Stimulated activated CD4-positive, alpha-beta T cell treated with anti-CD3 and anti-CD28 coated beads, TNF-alpha, amount 100 ng/mL, for 24 hours (primary cell): ENCODE results near the gene GNS.
"Not testable (repeated sequence)": the region's sequence is repeated elsewhere in the genome, so short reads cannot be mapped to it uniquely, and the experiment has no call there.

Source experiments
- DNase-seq, 3 experiments: peaks; one replicate each; pipeline ENCODE4 v3.0.0-alpha.2; 2020; ENCODE audit warnings: low read depth in 3 of 3

Gene GNS

DNA sequence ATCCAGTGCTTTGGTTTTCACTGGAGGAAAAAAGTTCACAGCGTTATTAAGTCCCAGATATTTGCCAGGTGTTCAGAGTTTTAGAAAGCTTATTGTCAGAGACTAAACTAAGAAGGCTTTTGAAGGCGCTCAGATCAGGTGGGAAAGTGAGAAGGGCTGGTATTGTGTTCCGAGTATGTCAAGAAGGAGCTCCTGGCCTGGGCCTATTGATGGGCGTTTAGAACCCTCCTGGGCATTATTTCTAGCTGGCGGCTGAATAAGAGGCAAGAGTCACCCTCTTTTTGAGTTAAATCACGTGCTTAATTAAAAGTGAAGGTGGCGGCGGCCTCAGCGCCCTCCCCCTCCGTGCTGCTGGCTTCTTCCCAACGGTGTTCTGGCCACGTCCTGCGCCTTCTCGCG, 20.9 kb upstream of the GNS start:
- DNase-seq = no peak

DNA sequence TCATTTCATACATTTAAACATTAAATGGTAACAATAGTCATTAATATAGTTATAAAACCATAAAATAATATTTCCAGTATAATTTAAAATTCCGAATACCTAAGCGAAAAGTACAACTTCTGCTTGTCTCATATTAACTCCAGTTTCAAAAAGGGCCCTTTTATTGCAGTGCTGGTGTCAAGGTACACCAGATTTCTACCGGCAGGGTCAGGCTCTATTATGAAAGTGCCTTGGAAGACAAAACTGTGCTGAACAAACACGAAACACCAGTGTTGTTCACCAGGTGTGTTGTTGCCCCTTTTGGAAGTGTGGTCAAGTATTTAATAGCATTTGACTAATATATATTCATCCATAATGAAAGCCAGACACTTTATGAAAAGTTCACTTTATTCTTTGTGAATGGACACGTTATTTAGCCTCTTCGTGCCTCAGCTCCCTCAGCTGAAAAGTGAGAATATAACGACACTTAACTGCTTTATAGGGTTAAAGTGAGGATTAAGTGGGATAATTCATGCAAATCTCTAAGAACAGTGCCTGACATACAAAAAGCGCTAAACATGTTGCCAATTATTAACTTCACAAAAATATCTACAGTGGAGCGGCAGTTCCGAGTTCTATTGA, 20.3 kb upstream of the GNS start:
- no peak for DNase-seq

DNA sequence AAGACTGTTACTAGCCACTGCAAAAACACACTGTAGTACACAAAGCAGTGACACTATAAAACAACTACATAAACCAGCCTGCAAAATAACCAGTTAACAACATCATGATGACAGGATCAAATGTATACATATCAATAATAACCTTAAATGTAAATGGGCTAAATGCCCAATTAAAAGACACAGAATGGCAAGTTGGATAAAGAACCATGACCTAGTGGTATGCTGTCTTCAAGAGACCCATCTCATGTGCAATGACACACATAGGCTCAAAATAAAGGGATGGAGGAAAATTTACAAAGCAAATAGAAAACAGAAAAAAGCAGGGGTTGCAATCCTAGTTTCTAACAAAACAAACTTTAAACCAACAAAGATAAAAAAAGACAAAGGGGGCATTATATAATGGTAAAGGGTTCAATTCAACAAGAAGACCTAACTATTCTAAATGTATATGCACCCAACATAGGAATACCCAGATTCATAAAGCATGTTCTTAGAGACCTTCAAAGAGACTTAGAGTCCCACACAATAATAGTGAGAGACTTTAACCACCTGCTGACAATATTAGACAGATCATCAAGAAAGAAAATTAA, 16.0 kb upstream of the GNS start:
- not testable (repeated sequence) for DNase-seq

DNA sequence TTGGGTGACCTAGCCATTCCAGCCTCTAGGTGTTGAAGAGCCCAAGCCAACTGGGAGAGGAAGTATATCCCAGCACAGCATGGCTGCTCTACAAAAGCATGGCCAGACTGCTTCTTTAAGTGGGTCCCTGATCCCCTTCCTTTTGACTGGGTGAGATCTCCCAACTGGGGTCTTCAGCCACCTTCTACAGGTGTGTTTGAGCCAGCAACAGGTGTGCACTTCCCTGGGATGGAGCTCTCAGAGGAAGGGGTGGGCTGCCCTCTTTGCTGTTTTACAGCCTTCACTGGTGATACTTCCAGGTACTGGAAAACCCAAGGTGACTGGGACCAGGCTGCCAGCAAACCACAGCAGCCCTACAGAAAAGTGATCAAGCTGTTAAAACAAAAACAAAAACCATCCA, 14.2 kb upstream of the GNS start:
- DNase-seq = no peak

DNA sequence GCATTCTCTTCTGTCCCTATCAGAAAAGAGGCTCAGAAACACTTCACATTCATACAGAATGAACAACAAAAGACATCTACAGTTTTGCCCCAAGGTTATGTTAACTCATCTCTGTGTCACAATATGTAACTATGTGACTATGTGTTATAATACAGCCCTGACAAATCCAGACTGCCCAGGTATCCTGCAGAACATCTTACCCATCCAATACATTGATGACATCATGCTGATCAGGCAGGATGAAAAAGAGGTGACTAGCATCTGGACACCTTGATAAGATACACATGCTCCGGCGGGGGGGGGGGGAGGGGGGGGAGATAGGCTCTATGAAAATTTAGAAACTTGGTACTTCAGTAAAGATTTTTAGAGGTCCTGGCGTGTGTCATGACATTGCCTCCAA, 8.3 kb upstream of the GNS start:
- no peak for DNase-seq

DNA sequence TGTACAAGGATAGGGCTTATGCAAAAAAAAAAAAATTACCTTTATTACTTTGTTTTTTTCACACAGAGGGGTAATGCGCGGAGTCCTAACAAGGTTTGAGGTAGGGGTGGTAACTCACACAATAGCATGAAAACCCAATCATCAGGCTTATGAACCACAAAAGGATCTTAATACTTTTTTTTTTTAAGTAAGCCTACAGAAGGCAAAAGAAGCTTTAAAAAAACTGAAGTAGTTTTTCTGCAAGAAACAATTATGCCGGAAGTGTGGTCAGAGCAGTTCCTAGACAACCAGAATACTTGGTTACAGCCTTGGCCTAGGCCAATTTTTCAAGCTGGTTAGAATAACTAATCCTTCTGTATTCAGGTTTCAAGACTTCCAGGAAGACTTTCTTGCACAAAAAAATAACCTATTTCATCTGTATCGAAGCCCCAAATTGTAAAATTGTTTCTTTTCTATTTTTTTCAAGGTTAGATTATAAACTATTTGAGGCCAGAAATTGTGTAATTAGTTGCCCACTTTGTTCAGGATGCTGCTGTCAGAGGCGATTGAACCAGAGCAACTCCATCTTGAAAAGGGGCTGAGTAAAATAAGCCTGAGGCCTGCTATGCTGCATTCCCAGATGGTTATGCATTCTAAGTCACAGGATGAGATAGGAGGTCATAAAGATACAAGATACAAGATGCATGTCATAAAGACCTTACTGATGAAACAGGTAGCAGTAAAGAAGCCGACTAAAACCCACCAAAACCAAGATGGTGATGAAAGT, 1.8 kb upstream of the GNS start:
- no peak for DNase-seq

DNA sequence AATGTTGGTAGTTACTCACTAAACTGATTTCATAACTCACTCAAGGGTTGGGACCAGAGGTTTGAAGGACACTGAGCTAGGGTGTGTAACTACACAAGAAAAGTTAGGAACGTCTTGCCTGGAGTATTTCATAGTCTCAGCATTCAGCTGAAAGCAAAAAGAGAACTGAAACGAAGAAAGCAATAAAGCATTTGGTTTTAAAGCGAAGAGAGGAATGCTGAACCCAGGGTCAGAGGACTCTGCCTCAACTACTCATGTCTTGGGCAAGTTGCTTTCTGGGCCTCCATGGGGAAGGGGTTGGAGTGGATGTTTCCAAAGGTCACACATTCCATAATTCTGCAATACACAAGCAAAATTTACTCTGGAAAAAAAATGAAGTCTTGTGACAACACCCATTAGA, 1.4 kb downstream of the GNS start:
- DNase-seq = no peak

DNA sequence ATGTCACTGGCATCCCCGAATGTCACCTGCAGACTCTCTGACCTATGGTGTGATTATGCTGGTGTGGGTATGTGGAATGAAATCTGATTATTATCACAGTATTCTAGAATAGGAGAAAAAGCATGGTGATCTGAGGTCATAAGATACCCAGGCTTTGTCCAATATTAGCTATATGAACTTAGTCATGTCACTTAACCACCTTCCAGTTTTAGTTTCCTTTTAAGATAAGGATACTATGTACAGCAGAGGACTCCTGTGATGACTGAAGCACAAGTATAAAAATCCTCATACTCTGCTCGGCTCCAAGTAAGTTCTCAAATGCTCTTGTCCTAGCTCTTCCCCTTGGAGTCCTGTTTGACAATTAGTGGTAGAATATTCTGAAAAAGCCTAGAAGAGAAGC, 2.8 kb downstream of the GNS start:
- no peak for DNase-seq

DNA sequence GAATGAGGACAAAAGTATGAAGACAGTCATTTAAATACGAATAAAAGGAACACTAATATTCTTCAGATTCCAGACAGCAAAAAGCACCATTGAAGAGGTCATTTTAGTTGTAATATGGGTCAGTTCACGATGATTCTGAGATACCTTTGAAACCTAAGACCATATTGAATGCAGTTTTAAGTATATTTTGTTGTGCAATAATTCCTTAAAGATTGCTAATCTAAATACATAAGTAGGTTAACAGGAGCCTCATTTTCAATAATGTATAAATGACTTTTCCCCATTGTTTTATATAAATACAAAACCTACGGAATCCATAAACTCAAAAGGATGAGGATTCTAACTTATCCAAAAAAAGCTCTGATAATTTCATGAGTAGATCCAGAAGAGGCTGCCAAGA, 5.8 kb downstream of the GNS start:
- no peak for DNase-seq

DNA sequence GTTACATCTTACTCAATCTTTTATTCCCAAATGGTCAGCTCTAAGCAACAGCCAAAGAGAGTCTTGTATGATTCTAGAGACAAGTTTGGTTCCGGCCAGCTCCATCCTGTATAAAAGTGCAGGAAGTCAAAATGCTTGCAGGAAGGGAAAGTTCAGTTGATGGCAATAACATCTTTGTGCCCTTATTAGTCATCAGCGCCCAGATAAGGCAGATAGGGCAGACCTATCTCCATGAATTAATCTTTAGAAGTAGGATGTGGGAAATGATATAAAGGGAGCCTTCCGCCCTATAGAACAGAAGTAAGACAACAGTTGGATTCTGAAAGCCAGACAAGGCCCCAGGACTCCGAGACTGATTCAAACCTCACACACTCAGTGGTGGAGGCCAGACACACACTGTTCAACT, 6.4 kb downstream of the GNS start:
- no peak for DNase-seq

DNA sequence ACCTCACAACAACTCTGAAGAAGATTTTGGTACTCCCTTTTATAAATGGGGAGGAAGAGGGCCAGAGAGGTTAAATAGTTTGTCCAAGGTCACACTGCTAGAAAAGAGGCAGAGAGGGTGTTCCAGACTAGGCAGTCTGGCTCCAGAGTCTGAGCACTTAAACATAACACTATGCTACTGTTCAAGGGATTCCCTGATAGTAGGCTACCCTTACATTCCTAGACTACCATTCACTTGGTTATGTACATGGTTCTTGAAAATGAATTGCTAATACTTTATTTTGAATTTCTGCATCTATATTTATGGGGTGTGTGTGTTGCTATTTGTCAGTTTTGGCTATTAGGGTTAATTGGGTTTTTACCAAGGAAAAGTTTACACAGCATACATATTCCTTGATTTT, 7.2 kb downstream of the GNS start:
- no peak for DNase-seq

DNA sequence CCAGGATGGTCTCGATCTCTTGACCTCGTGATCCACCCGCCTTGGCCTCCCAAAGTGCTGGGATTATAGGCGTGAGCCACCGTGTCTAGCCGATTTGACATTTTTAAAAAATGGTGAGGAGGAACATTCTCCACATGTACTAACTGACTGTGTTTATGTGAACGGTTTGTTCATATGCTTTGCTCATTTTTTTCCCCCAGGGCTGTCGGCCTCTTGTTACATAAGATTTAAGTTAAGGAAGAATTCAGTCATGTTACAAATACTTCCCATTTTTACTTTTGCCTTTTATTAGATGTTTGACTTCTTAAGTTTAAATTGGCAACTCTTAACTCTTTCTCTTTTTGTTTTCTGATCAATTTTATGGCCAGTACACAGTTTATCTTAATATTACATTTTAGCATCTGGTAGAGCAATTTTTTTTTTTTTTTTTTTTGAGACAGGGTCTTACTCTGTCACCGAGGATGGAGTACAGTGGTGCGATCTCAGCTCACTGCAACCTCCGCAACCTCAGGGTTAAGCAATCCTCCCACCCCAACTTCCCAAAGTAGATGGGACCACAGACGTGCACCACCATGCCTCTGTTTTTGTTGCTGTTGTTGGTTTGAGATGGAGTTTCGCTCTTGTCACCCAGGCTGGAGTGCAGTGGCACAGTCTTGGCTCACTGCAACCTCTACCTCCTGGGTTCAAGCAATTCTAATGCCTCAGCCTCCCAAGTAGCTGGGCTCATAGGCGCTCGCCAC, 9.6 kb downstream of the GNS start:
- DNase-seq = no peak

DNA sequence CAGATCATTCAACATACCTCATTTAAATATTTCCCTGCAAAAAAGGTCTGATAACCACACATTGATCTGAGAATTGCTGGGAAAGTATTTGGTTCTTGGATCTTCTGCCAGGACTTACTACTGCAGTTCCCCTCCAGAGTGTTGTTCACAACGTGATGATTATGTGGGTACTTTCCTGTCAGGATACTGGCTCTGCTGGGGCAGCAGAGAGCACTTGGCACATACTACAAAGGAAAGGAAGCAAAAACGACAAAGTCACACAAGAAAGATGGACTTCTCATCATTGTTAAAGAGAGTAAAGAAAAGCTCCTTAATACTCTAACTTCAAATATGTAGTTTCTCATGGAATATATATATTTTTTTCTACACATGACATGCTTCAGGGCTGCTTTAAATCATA, 11.5 kb downstream of the GNS start:
- no peak for DNase-seq

DNA sequence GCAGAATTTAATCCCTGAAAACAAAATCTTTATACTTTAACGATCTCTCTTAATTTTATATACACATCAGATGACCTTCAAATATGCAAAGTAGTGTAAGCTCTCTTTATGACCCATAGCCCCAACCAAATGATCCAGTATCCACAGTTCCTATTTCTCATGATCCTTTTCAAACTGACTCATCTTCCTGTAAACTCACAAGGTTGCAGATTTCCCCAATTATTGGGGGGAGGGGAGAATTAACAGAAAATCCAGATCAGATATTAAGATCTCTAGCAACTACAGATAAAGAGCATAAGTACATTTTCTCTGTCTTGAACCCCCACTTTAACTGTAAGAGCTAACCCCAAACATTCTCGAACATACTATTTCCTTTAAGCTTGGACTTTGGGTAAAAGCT, 12.5 kb downstream of the GNS start:
- no peak for DNase-seq

DNA sequence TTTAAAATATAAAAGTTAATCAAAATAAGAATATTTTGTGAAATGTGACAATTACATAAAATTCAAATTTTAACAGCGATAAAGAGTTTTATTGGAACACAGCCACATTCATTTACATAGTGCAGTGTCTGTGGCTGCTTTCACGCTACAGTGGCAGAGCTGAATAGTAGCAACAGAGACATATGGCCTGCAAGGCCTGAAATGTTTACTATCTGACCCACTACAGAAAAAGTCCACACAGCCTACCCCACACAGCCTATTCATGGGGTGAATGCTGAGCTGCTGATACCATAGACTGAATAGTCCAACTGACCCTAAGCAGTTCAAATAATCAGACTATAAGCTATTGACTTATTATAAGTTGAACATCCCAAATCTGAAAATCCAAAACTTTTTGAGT, 13.2 kb downstream of the GNS start:
- no peak for DNase-seq

DNA sequence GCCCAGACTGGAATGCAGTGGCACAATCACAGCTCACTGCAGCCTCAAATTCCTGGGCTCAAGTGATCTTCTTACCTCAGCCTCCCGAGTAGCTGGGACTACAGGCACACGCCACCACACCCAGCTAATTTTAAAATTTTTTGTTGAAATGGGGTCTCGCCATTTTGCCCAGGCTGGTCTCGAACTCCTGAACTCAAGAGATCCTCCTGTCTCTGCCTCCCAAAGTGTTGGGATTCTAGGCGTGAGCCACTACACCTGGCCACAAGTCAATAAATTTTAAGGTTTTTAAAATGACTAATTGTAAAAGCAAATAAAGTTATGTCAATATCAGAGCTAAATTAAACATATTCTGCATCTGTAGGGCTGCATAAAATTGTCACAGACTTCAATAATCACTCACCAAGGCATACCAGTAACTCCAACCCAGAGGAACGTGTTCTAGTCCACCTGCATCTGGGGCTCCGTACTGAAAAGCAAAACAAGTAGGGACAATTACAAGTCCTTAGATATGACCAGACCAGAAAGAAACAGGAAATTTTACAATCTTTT, 13.9 kb downstream of the GNS start:
- DNase-seq = no peak

DNA sequence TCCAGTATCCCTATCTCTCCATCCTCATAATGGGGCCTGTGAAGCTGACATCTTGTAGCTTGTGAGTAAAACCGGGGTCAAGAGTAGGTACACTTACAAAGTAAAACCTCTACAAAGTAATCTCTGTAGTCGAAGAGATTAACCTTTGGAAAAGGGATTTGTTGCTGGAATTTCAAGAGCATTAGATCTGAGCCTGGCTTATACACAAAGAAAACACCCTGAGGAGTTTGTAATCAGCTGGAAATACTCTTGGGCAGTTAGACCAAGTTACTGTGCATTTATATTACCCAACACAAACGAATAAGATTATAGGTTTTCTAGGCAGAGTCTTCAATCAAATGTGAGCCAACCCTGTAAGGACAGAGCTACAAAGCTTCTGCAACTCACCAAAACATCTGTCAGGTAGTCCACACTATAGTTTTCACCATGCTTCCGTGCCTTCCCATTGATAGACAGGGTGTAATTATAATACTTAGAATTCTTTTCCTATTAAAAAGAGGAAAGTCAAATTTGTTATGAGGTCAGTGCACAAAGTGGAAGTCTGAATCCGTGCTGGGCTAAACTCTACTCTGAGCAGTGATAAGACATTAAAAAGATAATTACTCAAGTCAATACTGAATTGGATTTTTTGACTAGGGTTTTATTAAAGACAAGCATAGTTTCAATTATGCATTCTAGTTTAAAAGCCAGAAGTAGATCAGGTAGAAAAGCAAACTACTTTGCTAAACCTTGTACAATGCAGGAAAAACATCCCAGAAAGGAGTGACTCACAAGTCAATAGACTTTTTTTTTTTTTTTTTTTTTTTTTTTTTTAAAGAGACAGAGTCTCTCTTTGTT, 14.6 kb downstream of the GNS start:
- no peak for DNase-seq

DNA sequence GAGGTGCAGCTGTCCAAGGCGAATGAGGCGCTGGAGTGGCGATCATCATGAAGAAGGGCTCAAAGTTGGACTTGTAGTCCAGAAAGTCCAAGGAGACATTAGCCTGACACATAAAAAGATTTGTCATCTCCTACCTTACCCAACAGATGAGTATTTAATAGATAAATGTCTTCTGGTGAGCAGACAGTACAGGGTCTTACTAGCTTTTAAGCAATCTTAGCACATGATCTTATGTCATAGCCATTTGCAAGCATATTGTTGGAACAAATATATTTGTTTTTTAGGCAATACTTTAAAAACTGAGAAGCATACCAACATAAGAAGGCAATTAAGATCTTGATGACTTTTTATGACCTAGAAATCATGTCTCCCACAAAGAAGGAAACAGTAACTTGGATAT, 16.0 kb downstream of the GNS start:
- no peak for DNase-seq

DNA sequence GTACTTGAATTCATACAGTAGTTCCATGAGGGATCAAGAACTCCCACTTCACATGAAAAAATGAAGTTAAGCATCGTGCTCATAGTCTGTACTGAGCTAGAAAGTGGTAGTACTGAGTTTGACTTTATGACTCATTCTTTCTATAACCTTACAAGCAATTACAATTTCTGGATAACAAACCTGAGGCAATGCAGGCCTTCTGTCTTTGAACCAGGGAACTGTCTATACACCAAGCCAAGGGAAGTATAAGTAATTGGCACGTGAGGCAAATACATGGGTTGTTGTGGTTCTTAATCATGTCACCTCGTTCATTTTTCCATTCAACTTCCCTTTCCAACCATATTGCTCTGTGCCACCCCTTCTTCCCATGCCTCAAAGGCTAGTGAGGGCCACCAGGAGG, 16.8 kb downstream of the GNS start:
- DNase-seq = no peak

DNA sequence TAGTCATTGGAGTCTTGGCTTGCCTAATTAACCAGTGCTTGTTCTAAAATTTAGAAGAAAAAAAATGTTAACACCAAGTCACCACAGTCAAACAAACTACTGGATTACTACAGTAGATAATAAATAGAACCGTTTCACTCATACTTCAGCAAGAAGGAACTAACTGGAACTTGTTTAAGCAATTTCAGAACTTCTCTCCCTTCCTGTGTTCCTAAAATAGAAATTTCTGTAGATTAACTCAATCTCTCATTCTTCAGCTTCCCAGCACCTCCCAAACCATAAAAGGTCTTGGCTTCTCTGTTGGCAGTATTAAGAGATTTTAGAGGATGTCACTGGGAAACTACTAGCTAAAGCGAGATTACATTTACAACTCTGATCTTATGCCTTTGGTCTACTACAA, 18.6 kb downstream of the GNS start:
- no peak for DNase-seq

DNA sequence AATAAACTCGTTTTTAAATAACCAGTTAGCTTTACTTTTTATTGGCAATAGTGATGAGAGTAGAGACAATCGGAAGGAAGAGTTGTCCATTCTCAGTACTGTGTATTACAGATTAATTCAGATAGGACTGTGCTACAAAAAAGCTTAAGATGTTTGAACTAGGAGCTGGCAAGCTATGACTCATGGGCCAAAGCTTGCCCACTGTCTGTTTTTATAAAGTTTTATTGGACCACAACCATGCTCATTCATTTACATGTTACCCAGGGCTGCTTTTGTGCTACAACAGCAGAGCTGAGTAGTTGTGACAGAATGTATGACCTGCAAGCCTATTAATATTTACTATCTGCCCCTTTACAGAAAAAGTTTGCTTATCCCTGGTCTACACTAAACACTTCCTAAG, 19.4 kb downstream of the GNS start:
- no peak for DNase-seq

DNA sequence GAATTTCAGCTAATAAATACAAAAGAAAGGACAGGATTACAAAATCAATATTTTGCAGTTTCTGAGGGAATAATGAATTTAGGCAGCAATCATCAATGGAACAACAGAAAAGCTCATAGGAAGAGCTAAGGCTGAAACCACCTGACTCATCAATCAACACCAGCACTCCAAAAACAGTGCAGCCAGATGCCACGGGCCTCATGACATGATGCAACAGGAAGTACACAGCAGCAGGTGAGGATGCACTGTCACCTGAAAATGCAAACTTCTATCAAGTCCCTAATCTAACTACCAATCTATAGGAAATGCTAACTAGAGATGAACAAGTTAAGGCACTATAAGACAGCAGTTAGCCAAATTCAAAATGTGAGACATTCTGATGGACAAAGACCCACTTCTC, 21.7 kb downstream of the GNS start:
- no peak for DNase-seq
